Parathyroid adenoma (tissue), 2 donors: ENCODE data around the gene PSMC5.

Experiments used
- H2AFZ ChIP-seq: fragments of 300-600 bp; sonication (generic); one replicate; pipeline ENCODE4 v1.7.0; 2017; ENCODE audit warnings: antibody characterized with exemption, mild to moderate bottlenecking
- H3K27ac ChIP-seq: fragments of 300-600 bp; sonication (generic); one replicate; pipeline ENCODE4 v1.7.0; 2017
- H3K27me3 ChIP-seq: fragments of 300-600 bp; sonication (generic); one replicate; pipeline ENCODE4 v1.7.0; 2017; ENCODE audit warnings: low read length; ENCODE audit not compliant: control insufficient read depth, insufficient read depth
- H3K36me3 ChIP-seq: fragments of 300-600 bp; sonication (generic); one replicate; pipeline ENCODE4 v1.7.0; 2017; ENCODE audit warnings: low read length; ENCODE audit not compliant: control insufficient read depth, insufficient read depth
- H3K4me1 ChIP-seq: fragments of 300-600 bp; sonication (generic); one replicate; pipeline ENCODE4 v1.7.0; 2017; ENCODE audit warnings: control low read depth
- H3K4me2 ChIP-seq: fragments of 300-600 bp; sonication (generic); one replicate; pipeline ENCODE4 v1.7.0; 2017; ENCODE audit warnings: low read length
- H3K4me3 ChIP-seq: fragments of 300-600 bp; sonication (generic); one replicate; pipeline ENCODE4 v1.7.0; 2017; ENCODE audit warnings: low read depth, low read length
- H3K79me2 ChIP-seq: fragments of 300-600 bp; sonication (generic); one replicate; pipeline ENCODE4 v1.7.0; 2017; ENCODE audit warnings: control low read depth
- H3K9ac ChIP-seq: fragments of 300-600 bp; sonication (generic); one replicate; pipeline ENCODE4 v1.7.0; 2017; ENCODE audit warnings: mild to moderate bottlenecking
- H3K9me3 ChIP-seq: fragments of 300-600 bp; sonication (generic); one replicate; pipeline ENCODE4 v1.7.0; 2017; ENCODE audit warnings: low read length; ENCODE audit not compliant: control insufficient read depth
- CTCF ChIP-seq: fragments of 300-600 bp; sonication (generic); IDR thresholded peaks from one replicate; pipeline ENCODE4 v1.7.0; 2017; ENCODE audit warnings: antibody characterized with exemption, mild to moderate bottlenecking
- donor health status: primary hyperparathyroidism.

The PSMC5 gene

GRCh38 chr17:63805591-63805990, 21.6 kb upstream of the PSMC5 start:
- H3K4me1 ChIP-seq: no peaks in the 10 kb centered on the region
- H3K79me2 ChIP-seq: peaks cover 2% of the 10 kb centered on the region
- H3K27ac ChIP-seq: no peak overlapping the region
- no peaks in the 10 kb centered on the region for H3K36me3 ChIP-seq
- TF ChIP-seq CTCF: no peak
- H3K9me3 ChIP-seq: no peaks in the 10 kb centered on the region
- H3K27me3 ChIP-seq: no peaks in the 10 kb centered on the region
- no peak overlapping the region for H3K4me2 ChIP-seq
- H2AFZ ChIP-seq: no peak overlapping the region
- no peak overlapping the region for H3K9ac ChIP-seq
- no peak overlapping the region for H3K4me3 ChIP-seq

GRCh38 chr17:63809970-63810369, 17.3 kb upstream of the PSMC5 start:
- no peak overlapping the region for H3K9ac ChIP-seq
- H2AFZ ChIP-seq: no peak overlapping the region
- no peak overlapping the region for H3K4me2 ChIP-seq
- H3K4me1 ChIP-seq: no peaks in the 10 kb centered on the region
- no peak for TF ChIP-seq CTCF
- H3K9me3 ChIP-seq: no peaks in the 10 kb centered on the region
- H3K27me3 ChIP-seq: no peaks in the 10 kb centered on the region
- no peaks in the 10 kb centered on the region for H3K79me2 ChIP-seq
- no peak overlapping the region for H3K27ac ChIP-seq
- no peak overlapping the region for H3K4me3 ChIP-seq
- H3K36me3 ChIP-seq: no peaks in the 10 kb centered on the region

- Histone ChIP-seq H3K27me3 (no peaks in the 10 kb centered on the region), H2AFZ (no peak overlapping the region), H3K9me3 (no peaks in the 10 kb centered on the region), H3K27ac (no peak overlapping the region), H3K9ac (no peak overlapping the region), H3K4me1 (no peaks in the 10 kb centered on the region), H3K79me2 (no peaks in the 10 kb centered on the region), H3K4me2 (no peak overlapping the region), H3K4me3 (no peak overlapping the region), H3K36me3 (no peaks in the 10 kb centered on the region)
- no peak for TF ChIP-seq CTCF
These were observed 11.1 kb upstream of the PSMC5 start for GRCh38 chr17:63816123-63816522.

GRCh38 chr17:63816669-63817068, 10.6 kb upstream of the PSMC5 start:
- no peak overlapping the region for H3K9ac ChIP-seq
- H3K9me3 ChIP-seq: no peaks in the 10 kb centered on the region
- H3K27me3 ChIP-seq: no peaks in the 10 kb centered on the region
- H3K4me1 ChIP-seq: no peaks in the 10 kb centered on the region
- no peaks in the 10 kb centered on the region for H3K79me2 ChIP-seq
- no peaks in the 10 kb centered on the region for H3K36me3 ChIP-seq
- no peak overlapping the region for H2AFZ ChIP-seq
- no peak for TF ChIP-seq CTCF
- H3K4me3 ChIP-seq: no peak overlapping the region
- H3K27ac ChIP-seq: no peak overlapping the region
- H3K4me2 ChIP-seq: no peak overlapping the region

- H2AFZ ChIP-seq: no peak overlapping the region
- H3K9ac ChIP-seq: no peak overlapping the region
- TF ChIP-seq CTCF: no peak
- no peak overlapping the region for H3K4me2 ChIP-seq
- no peaks in the 10 kb centered on the region for H3K27me3 ChIP-seq
- no peaks in the 10 kb centered on the region for H3K9me3 ChIP-seq
- no peaks in the 10 kb centered on the region for H3K36me3 ChIP-seq
- no peaks in the 10 kb centered on the region for H3K79me2 ChIP-seq
- H3K4me3 ChIP-seq: no peak overlapping the region
- H3K27ac ChIP-seq: no peak overlapping the region
- no peaks in the 10 kb centered on the region for H3K4me1 ChIP-seq
These were observed 9.4 kb upstream of the PSMC5 start for GRCh38 chr17:63817736-63818385.
